GM23338 (cell line): ENCODE results near the gene MON1B.

Experiments used
- CREB1 ChIP-seq: fragments of 250-450 bp; sonication (Bioruptor Pico); IDR thresholded peaks from 2 replicates; pipeline ENCODE4 v1.5.0; 2020; ENCODE audit warnings: low read depth, mild to moderate bottlenecking, moderate library complexity
- EZH2 ChIP-seq: fragments of 200-600 bp; sonication (generic); IDR thresholded peaks from one replicate; pipeline ENCODE4 v1.8.0; 2017; ENCODE audit warnings: antibody characterized with exemption, mild to moderate bottlenecking, low read depth; ENCODE audit not compliant: unreplicated experiment
- EZH2phosphoT487 ChIP-seq: fragments of 200-600 bp; sonication (generic); IDR thresholded peaks from one replicate; pipeline ENCODE4 v1.8.1; 2018; ENCODE audit warnings: antibody characterized with exemption; ENCODE audit not compliant: unreplicated experiment
- JUNB ChIP-seq: IDR thresholded peaks from one replicate; pipeline ENCODE4 v1.6.1; 2016; ENCODE audit warnings: antibody characterized with exemption; ENCODE audit not compliant: unreplicated experiment
- POLR2AphosphoS5 ChIP-seq: IDR thresholded peaks from 2 replicates; pipeline ENCODE4 v1.6.1; 2016; ENCODE audit warnings: antibody characterized with exemption, low read depth
- REST ChIP-seq: IDR thresholded peaks from one replicate; pipeline ENCODE4 v1.6.1; 2018; ENCODE audit warnings: antibody characterized with exemption; ENCODE audit not compliant: unreplicated experiment
- TF ChIP-seq, protein P1 (sequence below), 2 experiments: fragments of 200-600 bp in 1 of 2; sonication (generic) in 1 of 2; conservative IDR thresholded peaks; 2 replicates each; pipeline versions ENCODE4 v1.5.1 to v1.6.1; 2016 to 2017; ENCODE audit warnings: antibody characterized with exemption in 2 of 2, low read depth in 2 of 2, mild to moderate bottlenecking in 2 of 2, moderate library complexity in 1 of 2

DNA sequence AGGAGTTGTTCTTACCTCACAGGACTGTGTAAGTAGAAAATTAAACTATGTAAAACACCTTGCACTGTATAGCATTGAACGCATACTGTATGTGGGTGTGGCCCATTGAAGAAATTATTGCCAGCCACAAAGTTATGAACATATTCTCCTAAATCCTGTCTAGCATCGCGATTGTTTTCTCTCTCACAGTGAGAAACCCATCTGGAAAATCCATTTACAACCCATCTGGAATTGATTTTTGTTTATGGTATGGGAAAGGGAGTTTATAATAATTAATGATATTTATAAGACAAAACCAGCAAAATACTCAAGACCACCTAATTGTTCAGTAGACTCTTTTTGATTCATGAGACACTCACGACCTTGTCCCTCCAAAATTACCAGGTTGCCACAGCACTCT lies 22.1 kb upstream of the MON1B start:
- TF ChIP-seq POLR2AphosphoS5, result no peak
- no peak for TF ChIP-seq EZH2
- TF ChIP-seq, protein P1, sequence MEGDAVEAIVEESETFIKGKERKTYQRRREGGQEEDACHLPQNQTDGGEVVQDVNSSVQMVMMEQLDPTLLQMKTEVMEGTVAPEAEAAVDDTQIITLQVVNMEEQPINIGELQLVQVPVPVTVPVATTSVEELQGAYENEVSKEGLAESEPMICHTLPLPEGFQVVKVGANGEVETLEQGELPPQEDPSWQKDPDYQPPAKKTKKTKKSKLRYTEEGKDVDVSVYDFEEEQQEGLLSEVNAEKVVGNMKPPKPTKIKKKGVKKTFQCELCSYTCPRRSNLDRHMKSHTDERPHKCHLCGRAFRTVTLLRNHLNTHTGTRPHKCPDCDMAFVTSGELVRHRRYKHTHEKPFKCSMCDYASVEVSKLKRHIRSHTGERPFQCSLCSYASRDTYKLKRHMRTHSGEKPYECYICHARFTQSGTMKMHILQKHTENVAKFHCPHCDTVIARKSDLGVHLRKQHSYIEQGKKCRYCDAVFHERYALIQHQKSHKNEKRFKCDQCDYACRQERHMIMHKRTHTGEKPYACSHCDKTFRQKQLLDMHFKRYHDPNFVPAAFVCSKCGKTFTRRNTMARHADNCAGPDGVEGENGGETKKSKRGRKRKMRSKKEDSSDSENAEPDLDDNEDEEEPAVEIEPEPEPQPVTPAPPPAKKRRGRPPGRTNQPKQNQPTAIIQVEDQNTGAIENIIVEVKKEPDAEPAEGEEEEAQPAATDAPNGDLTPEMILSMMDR (conservative IDR thresholded peaks at IDR 0.05; ENCODE audit: low read depth in 2 of 2), result no peak
- no peak for TF ChIP-seq EZH2phosphoT487
- TF ChIP-seq CREB1 (CRISPR knock-in tag), result no peak
- no peak for TF ChIP-seq REST
- no peak for TF ChIP-seq JUNB
